Skeletal muscle satellite cell (primary cell): ENCODE measurements around the gene AOPEP.

Experiments used
- H3K27me3 ChIP-seq: 2 replicates; pipeline ENCODE4 v1.7.0; 2013; ENCODE audit warnings: low read length; ENCODE audit not compliant: control insufficient read depth, insufficient read depth
- H3K36me3 ChIP-seq: 2 replicates; pipeline ENCODE4 v1.7.0; 2013; ENCODE audit warnings: mild to moderate bottlenecking, control low read depth, low read length; ENCODE audit not compliant: insufficient read depth
- H3K4me1 ChIP-seq: 2 replicates; pipeline ENCODE4 v1.7.0; 2013; ENCODE audit warnings: low read length; ENCODE audit not compliant: control insufficient read depth, insufficient read depth
- H3K4me2 ChIP-seq: 2 replicates; pipeline ENCODE4 v1.7.0; 2013; ENCODE audit warnings: mild to moderate bottlenecking, low read length
- H3K4me3 ChIP-seq: 2 replicates; pipeline ENCODE4 v1.7.0; 2013; ENCODE audit warnings: low read length
- H3K9ac ChIP-seq: 2 replicates; pipeline ENCODE4 v1.7.0; 2013; ENCODE audit warnings: mild to moderate bottlenecking, low read depth, low read length, moderate library complexity
- H3K9me3 ChIP-seq: replicated peaks from 2 replicates; pipeline ENCODE4 v1.7.0; 2013; ENCODE audit warnings: mild to moderate bottlenecking, control low read depth, low read length

Gene AOPEP

GRCh38 chr9:95055334-95055850 is 328.9 kb downstream of the AOPEP start:
- H3K9ac ChIP-seq: peak overlapping the region; percentile 78
- H3K4me1 ChIP-seq: peaks cover 82% of the 10 kb centered on the region
- no peaks in the 10 kb centered on the region for H3K9me3 ChIP-seq
- peaks cover 29% of the 10 kb centered on the region for H3K36me3 ChIP-seq
- H3K4me3 ChIP-seq: peak overlapping the region; percentile 55
- H3K27me3 ChIP-seq: no peaks in the 10 kb centered on the region
- peak overlapping the region; percentile 85 for H3K4me2 ChIP-seq

- Histone ChIP-seq H3K4me3 (peak overlapping the region; percentile 55), H3K9ac (peak overlapping the region; percentile 78), H3K4me2 (peak overlapping the region; percentile 85), H3K27me3 (no peaks in the 10 kb centered on the region), H3K9me3 (no peaks in the 10 kb centered on the region), H3K4me1 (peaks cover 82% of the 10 kb centered on the region), H3K36me3 (peaks cover 31% of the 10 kb centered on the region)
These were observed 329.5 kb downstream of the AOPEP start for GRCh38 chr9:95055851-95056551.

GRCh38 chr9:95057101-95057500 is 330.6 kb downstream of the AOPEP start:
- H3K36me3 ChIP-seq: peaks cover 39% of the 10 kb centered on the region
- peaks cover 89% of the 10 kb centered on the region for H3K4me1 ChIP-seq
- H3K27me3 ChIP-seq: no peaks in the 10 kb centered on the region
- H3K9ac ChIP-seq: peak overlapping the region; percentile 78
- peak overlapping the region; percentile 55 for H3K4me3 ChIP-seq
- peak overlapping the region; percentile 85 for H3K4me2 ChIP-seq
- no peaks in the 10 kb centered on the region for H3K9me3 ChIP-seq

- Histone ChIP-seq H3K4me3 (peak overlapping the region; percentile 22), H3K4me1 (peaks cover 92% of the 10 kb centered on the region), H3K9me3 (no peaks in the 10 kb centered on the region), H3K36me3 (peaks cover 46% of the 10 kb centered on the region), H3K27me3 (no peaks in the 10 kb centered on the region), H3K9ac (peak overlapping the region; percentile 78), H3K4me2 (peak overlapping the region; percentile 85)
These were observed 331.8 kb downstream of the AOPEP start for GRCh38 chr9:95058121-95058785.

GRCh38 chr9:95058795-95059386 is 332.4 kb downstream of the AOPEP start:
- Histone ChIP-seq H3K4me1 (peaks cover 89% of the 10 kb centered on the region), H3K9me3 (no peaks in the 10 kb centered on the region), H3K4me3 (peak overlapping the region; percentile 22)

GRCh38 chr9:95060234-95060633 is 333.7 kb downstream of the AOPEP start:
- peaks cover 53% of the 10 kb centered on the region for H3K36me3 ChIP-seq
- H3K4me1 ChIP-seq: peaks cover 87% of the 10 kb centered on the region
- no peaks in the 10 kb centered on the region for H3K9me3 ChIP-seq
- H3K27me3 ChIP-seq: no peaks in the 10 kb centered on the region
- H3K9ac ChIP-seq: no peak overlapping the region
- no peak overlapping the region for H3K4me2 ChIP-seq
- H3K4me3 ChIP-seq: no peak overlapping the region

More at GRCh38 chr9:95058795-95059386, 332.4 kb downstream of the AOPEP start:
- peak overlapping the region; percentile 85 for H3K4me2 ChIP-seq
- peak overlapping the region; percentile 78 for H3K9ac ChIP-seq
- no peaks in the 10 kb centered on the region for H3K27me3 ChIP-seq
- H3K36me3 ChIP-seq: peaks cover 46% of the 10 kb centered on the region

- H3K4me2 ChIP-seq: no peak overlapping the region
- peaks cover 60% of the 10 kb centered on the region for H3K36me3 ChIP-seq
- no peak overlapping the region for H3K4me3 ChIP-seq
- no peak overlapping the region for H3K9ac ChIP-seq
- no peaks in the 10 kb centered on the region for H3K9me3 ChIP-seq
- no peaks in the 10 kb centered on the region for H3K27me3 ChIP-seq
- peaks cover 87% of the 10 kb centered on the region for H3K4me1 ChIP-seq
These were observed 334.4 kb downstream of the AOPEP start for GRCh38 chr9:95060916-95061315.

GRCh38 chr9:95061916-95062595 is 335.6 kb downstream of the AOPEP start:
- Histone ChIP-seq H3K36me3 (peaks cover 66% of the 10 kb centered on the region), H3K4me1 (peaks cover 87% of the 10 kb centered on the region), H3K4me3 (no peak overlapping the region), H3K9me3 (no peaks in the 10 kb centered on the region), H3K27me3 (no peaks in the 10 kb centered on the region), H3K4me2 (no peak overlapping the region), H3K9ac (no peak overlapping the region)

GRCh38 chr9:95062596-95063065 is 336.1 kb downstream of the AOPEP start:
- no peak overlapping the region for H3K9ac ChIP-seq
- peaks cover 72% of the 10 kb centered on the region for H3K36me3 ChIP-seq
- H3K27me3 ChIP-seq: no peaks in the 10 kb centered on the region
- H3K4me3 ChIP-seq: no peak overlapping the region
- no peak overlapping the region for H3K4me2 ChIP-seq
- H3K4me1 ChIP-seq: peaks cover 87% of the 10 kb centered on the region
- no peaks in the 10 kb centered on the region for H3K9me3 ChIP-seq

GRCh38 chr9:95063300-95063699 is 336.8 kb downstream of the AOPEP start:
- peaks cover 86% of the 10 kb centered on the region for H3K4me1 ChIP-seq

GRCh38 chr9:95065224-95065623 is 338.7 kb downstream of the AOPEP start:
- peaks cover 72% of the 10 kb centered on the region for H3K4me1 ChIP-seq
- H3K4me2 ChIP-seq: peak overlapping the region; percentile 10
- H3K9ac ChIP-seq: peak overlapping the region; percentile 18
- H3K27me3 ChIP-seq: no peaks in the 10 kb centered on the region
- H3K36me3 ChIP-seq: peaks cover 90% of the 10 kb centered on the region
- no peaks in the 10 kb centered on the region for H3K9me3 ChIP-seq
- H3K4me3 ChIP-seq: no peak overlapping the region

More at GRCh38 chr9:95063300-95063699, 336.8 kb downstream of the AOPEP start:
- Histone ChIP-seq H3K27me3 (no peaks in the 10 kb centered on the region), H3K4me2 (no peak overlapping the region), H3K9ac (no peak overlapping the region), H3K4me3 (no peak overlapping the region), H3K9me3 (no peaks in the 10 kb centered on the region), H3K36me3 (peaks cover 76% of the 10 kb centered on the region)
